ENCODE measurements around the gene LPIN2.
"Not testable (repeated sequence)": the region's sequence is repeated elsewhere in the genome, so short reads cannot be mapped to it uniquely, and the experiment has no call there.

Gene LPIN2

DNA sequence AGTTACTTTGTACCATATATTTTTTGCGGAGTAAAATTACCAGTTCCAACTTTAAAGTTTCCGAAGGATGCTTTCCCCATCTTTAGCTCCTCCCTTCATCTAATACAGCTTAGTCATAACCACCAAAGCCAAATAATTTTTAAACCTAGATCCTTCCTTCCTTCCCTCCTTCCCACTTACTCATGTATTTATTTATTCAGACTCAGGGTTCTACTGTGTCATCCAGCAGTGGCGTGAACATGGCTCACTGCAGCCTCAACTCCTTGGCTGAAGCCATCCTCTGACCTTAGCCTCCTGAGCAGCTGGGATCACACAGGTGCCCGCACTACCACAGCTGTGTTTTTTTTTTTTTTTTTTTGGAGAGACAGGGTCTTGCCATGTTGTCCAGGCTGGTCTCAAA, 4.4 kb downstream of the LPIN2 start:
- no peak for DNase-seq (ENCODE audit: low read depth in 2 of 3, low spot score in 1 of 3)

DNA sequence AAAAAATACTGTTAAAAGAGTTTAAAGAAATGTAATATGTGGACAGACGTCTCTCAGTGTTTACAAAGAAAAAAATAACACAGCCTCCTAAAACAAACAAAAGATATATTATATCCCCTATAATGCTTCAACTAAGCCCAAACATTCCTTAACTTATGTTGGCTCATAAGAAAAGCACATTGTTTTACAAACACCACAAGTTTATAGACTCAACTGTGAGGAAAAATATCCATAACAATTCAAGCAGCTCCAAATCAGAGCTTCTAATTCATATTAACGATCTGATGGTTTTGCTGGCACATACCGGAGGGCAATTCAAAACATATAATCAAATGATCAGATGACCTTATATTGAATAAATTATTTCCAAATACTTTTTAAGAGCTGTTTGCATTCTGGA, 5.5 kb downstream of the LPIN2 start:
- no peak for DNase-seq (ENCODE audit: low read depth in 2 of 3, low spot score in 1 of 3)

DNA sequence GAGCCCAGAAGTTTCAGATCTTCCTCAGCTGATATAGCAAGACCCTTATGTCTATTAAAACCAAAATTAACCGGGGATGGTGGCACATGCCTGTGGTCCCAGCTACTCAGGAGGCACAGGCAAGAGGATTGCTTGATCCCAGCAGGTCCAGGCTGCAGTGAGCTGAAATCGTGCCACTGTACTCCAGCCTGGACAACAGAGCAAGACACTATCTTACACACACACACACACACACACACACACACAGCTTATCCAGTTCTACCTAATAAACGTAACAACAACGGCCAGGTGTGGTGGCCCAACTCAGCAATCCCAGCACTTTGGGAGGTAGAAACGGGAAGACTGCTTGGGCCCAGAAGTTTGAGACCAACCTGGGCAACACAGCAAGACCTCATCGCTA, 7.5 kb downstream of the LPIN2 start:
- no peak for DNase-seq (ENCODE audit: low read depth in 2 of 3, low spot score in 1 of 3)

DNA sequence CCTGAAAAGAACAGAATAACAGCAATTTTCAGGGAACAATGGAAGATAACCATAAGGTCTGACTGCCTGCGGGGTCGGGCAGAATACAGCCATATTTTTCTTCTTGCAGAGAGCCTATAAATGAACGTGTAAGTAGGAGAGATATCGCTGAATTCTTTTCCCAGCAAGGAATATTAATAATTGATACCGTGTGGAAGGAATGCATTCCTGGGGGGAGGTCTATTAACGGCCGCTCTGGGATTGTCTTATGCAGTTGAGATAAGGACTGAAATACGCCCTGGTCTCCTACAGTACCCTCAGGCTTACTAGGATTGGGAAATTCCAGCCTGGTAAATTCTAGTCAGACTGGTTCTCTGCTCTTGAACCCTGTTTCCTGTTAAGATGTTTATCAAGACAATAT, 9.2 kb downstream of the LPIN2 start:
- DNase-seq (ENCODE audit: low read depth in 2 of 3, low spot score in 1 of 3), result not testable (repeated sequence)

GRCh38 chr18:3002732-3003131, 10.2 kb downstream of the LPIN2 start:
- no peak for DNase-seq (ENCODE audit: low read depth in 2 of 3, low spot score in 1 of 3)

DNA sequence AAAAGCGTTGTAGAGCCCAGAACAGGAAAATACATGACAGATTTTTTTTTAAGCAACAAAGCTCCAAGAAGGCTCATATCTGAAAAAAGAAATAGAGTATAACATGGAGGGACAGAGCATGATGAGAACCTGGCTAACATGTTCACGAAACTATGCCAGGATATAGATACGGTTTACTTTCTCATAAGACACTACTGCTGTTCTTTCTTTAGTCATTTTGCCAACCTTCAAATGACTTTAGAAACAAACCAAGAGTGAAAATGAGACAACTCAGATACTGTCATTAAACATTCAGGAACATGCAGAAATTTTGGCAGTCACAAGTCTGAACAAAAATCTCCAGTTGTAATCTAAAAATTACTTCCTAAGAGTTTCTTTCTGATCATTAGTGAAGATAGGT, 14.3 kb downstream of the LPIN2 start:
- no peak for DNase-seq (ENCODE audit: low read depth in 2 of 3, low spot score in 1 of 3)

DNA sequence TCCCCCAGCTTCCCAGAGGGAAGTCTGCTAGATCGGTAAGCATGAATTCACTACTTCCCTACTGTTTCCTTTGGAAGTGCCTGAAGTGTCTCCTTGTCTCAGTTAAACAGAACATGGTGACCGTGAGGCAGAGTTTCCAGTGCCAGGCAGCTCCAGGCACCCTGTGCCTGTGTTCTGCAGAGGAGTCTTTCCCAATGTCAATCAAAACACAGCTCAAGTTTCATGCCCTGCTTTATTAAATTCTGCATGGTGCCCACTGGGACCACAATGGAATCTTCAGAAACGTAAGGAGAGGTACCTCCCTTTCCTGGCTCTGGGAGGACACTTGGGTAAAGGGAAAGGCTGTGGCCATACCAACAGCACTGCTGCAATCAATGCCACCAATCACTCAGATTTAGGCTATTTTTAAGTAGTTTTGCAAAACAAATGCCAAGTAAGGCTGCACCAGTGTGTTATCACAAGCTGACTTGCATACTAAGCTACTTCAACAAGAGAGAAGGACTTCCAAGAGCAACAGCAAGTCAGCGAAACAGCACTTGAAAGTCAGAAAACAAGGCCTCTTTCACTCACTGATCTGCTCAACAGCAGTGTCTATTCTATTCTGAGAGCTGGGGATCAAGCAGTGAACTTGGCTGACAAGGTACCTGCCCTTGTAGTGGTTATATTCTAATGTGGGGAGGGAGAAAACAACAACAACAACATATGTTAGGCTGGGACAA, 14.9 kb downstream of the LPIN2 start:
- DNase-seq (ENCODE audit: low read depth in 2 of 3, low spot score in 1 of 3), result no peak

- DNase-seq (ENCODE audit: low read depth in 2 of 3, low spot score in 1 of 3), result no peak
Measured at GRCh38 chr18:2997429-2997828, 15.5 kb downstream of the LPIN2 start.

DNA sequence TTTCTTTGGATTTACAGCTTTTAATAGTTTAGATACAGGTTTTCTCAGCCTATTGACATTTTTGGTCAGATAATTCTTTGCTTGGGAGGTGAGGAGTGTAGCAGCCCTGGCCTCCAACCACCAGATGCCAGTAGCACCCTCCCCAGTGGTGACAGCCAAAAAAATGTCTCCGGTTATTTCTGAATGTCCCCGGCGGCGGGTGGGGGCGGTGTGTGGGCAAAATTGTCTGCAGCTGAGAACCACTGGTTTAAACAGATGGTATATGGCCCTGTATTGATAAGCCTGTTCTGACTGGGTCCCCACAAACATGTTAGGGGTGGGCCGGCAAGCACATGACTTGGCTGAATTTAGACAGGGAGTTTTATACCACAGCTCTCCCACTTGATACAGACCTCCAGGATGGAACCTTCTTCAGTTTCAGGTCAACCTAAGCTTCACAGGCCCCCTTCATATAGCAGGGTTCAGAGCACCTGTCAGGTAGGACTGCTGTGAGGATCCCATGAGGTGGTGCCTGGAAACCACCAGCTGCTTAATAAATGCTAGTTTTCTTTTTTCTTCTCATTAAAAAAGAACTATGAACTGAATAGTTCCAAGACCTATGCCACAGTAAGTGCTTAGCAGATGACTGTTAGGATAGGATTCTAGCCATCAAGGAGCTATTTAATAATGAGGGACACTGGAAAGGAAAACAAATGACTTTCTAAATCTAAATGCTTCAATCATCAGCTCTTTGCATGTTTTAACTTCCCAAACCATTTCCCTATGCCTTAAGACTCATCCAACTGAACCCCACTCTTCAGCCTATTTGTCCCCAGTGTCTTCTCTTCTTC, 18.1 kb downstream of the LPIN2 start:
- DNase-seq (ENCODE audit: low read depth in 2 of 3, low spot score in 1 of 3), result peak; percentile 49 to 70 (median 61)

GRCh38 chr18:2994020-2994589, 18.8 kb downstream of the LPIN2 start:
- DNase-seq (ENCODE audit: low read depth in 2 of 3, low spot score in 1 of 3), result no peak

GRCh38 chr18:2992995-2993877, 19.7 kb downstream of the LPIN2 start:
- no peak for DNase-seq (ENCODE audit: low read depth in 2 of 3, low spot score in 1 of 3)

- DNase-seq (ENCODE audit: low read depth in 2 of 3, low spot score in 1 of 3), result no peak
Measured at GRCh38 chr18:2990956-2991640, 21.8 kb downstream of the LPIN2 start.

DNA sequence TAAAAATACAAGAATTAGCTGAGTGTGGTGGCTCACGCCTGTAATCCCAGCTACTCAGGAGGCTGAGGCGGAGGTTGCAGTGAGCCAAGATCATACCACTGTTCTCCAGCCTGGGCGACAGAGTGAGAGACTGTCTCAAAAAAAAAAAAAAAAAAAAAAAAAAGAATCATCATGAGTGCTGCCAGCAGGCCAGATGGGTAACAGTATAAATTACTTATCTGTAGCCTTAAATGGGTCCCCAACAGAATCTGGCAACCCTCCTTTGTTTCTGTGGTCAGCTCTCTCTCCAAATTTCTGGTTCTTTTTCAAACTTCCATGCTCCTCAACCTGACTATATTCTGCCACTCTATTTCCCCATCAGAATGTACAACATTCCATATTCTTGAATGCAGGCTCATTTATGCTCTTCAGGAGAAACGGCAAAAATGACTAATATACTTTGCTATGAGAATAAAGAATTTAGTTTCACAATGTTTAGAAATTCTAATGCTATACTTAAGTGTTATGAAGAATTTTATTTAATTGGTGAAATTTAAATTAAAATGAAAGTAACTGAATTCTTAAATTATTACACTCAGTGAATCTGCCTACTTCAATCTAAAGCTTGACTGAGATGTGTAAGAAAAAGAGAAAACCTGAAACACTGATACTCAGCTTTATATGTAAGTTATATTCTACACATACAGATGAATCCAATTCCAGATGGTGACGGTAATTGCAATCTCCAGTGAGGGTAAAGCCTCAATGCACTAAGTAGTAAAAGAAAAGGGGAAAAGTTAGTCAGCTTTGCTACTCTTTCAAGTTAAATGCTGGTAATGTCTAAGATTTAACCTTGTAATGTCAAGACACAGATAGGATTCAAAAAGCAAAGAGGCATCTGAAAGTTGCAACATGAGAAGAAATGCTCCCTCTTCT, 24.8 kb downstream of the LPIN2 start:
- no peak for DNase-seq (ENCODE audit: low read depth in 2 of 3, low spot score in 1 of 3)

- no peak for DNase-seq (ENCODE audit: low read depth in 2 of 3, low spot score in 1 of 3)
Measured at GRCh38 chr18:2986150-2986865, 26.6 kb downstream of the LPIN2 start.

- no peak for DNase-seq (ENCODE audit: low read depth in 2 of 3, low spot score in 1 of 3)
Measured at GRCh38 chr18:2985628-2986027, 27.3 kb downstream of the LPIN2 start.

GRCh38 chr18:2984703-2985261, 28.2 kb downstream of the LPIN2 start:
- DNase-seq (ENCODE audit: low read depth in 2 of 3, low spot score in 1 of 3), result no peak

DNA sequence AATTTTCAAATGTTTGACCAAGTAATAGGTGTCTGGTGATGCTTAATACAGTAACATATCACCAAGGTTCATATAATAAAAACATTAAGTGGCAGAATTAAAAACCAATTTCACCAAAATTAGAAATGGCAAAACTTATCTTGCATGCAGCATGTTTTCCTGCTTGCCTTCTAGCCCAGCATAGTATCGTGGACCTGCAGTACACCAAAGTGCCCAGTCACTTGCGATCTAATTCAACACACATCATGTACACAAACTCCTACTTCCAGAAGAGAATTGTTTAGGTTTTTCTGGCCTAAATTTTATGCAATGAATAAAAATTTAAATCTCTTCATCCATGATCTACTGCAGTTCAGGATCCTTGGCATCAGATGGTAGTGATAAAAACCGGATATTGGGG, 28.9 kb downstream of the LPIN2 start:
- no peak for DNase-seq (ENCODE audit: low read depth in 2 of 3, low spot score in 1 of 3)

GRCh38 chr18:2983296-2983695, 29.6 kb downstream of the LPIN2 start:
- no peak for DNase-seq (ENCODE audit: low read depth in 2 of 3, low spot score in 1 of 3)
